ENCODE results near the gene EIF4G3. TPM values are rescaled to one million over a fixed set of nuclear protein-coding genes. Genes with fewer than 3 reads are reported as not detected.
A peak's percentile ranks its signal among the peaks of the same experiment; 100 is the strongest.
"Not testable (repeated sequence)": the region's sequence is repeated elsewhere in the genome, so short reads cannot be mapped to it uniquely, and the experiment has no call there.

The EIF4G3 gene
- total RNA-seq, 1 donor = 23.0 TPM

DNA sequence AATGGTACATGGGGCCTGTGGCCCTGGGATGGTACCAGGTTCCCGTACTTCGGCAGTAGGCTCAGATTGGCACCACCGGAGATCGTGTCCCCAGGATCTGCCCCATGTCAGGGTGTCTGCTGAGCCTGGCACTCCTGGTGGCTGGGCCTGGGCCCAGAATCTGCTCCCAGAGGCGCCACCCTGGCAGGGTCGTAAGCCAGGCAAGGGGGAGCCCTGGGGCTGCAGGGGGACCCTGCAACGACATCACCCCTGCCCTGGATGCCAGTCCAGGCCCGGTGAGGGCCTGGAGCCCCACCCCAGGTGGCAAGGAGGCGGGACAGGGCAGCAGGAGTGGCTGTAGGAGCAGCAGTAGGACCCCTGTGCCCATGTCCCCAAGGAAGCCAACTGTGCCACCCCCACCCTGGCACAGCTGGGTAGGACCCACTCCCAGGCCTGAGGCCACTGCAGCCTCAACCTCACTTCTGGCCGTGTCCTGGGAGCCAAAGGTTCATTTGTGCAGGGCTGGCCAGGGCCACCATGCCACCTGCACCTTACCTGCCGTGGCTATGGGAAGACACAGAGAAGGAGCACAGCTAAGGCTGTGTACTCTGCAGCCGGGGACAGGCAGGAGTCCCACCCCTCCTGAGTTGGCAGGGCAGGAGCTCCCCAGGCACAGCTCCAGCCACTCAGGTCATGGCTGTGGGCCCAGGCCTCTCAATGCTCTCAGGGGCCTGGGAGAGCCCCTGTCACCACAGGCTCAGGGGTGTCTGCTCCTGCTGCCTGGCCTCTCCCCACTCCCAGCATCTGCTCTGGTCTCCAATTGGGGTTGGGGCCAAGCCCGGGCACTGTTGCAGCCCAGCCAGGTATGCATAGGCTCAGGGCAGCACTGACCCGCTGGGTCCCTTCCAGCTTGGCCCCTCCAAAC, 141.7 kb downstream of the EIF4G3 start:
- no peak overlapping the region for H3K4me3 ChIP-seq (ENCODE audit: low read length)
- H3K9me3 ChIP-seq (ENCODE audit: low read depth, low read length) = no peaks in the 10 kb centered on the region
- no peaks in the 10 kb centered on the region for H3K27me3 ChIP-seq (ENCODE audit: insufficient read depth, low read length)
- no peaks in the 10 kb centered on the region for H3K4me1 ChIP-seq (ENCODE audit: insufficient read depth, low read length)

- H3K27me3 ChIP-seq (ENCODE audit: insufficient read depth, low read length) = no peaks in the 10 kb centered on the region
- no peak overlapping the region for H3K4me3 ChIP-seq (ENCODE audit: low read length)
- no peaks in the 10 kb centered on the region for H3K9me3 ChIP-seq (ENCODE audit: low read depth, low read length)
- H3K4me1 ChIP-seq (ENCODE audit: insufficient read depth, low read length) = no peaks in the 10 kb centered on the region
Measured at GRCh38 chr1:21032741-21033140, 144.0 kb downstream of the EIF4G3 start.

DNA sequence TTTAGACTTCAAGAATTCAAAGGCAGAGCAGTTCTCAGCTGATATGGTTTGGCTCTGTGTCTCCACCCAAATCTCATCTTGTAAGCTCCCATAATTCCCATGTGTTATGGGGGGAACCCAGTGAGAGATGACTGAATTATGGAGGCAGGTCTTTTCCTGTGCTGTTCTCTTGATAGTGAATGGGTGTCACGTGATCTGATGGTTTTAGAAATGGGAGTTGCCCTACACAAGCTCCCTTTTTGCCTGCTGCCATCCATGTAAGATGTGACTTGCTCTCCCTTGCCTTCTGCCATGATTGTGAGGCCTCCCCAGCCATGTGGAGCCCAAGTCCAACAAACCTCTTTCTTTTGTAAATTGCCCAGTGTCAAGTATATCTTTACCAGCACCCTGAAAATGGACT, 146.5 kb downstream of the EIF4G3 start:
- H3K27me3 ChIP-seq (ENCODE audit: insufficient read depth, low read length) = no peaks in the 10 kb centered on the region
- no peaks in the 10 kb centered on the region for H3K4me1 ChIP-seq (ENCODE audit: insufficient read depth, low read length)

DNA sequence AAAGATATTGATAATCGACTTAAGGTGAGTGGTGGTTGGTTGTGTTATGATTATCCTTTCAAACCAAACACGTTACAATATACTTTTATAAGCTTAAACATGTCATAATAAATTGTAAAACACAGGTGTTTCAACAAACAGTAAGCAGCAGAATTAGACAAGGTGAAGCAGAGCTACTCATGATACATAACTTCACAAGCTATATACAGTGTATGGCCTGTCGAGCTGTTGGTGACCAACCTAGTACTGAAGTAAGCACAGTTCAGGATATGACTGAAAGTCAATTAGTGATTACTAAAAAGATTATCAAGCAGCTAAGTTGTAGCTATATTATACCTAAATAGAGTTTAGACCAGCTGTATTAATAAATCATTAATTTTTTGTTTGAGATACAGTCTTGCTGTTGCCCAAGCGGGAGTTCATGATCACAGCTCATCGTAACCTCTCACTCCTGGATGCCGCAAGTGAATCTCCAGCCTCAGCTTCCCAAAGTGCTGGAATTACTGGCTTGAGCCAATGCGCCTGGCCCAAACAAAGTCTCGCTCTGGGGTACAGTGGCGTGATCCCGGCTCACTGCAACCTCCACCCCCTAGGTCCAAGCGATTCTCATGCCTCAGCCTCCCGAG, 148.1 kb downstream of the EIF4G3 start:
- Histone ChIP-seq H3K4me1 (ENCODE audit: insufficient read depth, low read length) (no peaks in the 10 kb centered on the region), H3K27me3 (ENCODE audit: insufficient read depth, low read length) (no peaks in the 10 kb centered on the region), H3K4me3 (ENCODE audit: low read length) (no peak overlapping the region), H3K9me3 (ENCODE audit: low read depth, low read length) (no peaks in the 10 kb centered on the region)

More for the DNA sequence above, 146.5 kb downstream of the EIF4G3 start:
- Histone ChIP-seq H3K9me3 (ENCODE audit: low read depth, low read length) (no peaks in the 10 kb centered on the region), H3K4me3 (ENCODE audit: low read length) (no peak overlapping the region)

DNA sequence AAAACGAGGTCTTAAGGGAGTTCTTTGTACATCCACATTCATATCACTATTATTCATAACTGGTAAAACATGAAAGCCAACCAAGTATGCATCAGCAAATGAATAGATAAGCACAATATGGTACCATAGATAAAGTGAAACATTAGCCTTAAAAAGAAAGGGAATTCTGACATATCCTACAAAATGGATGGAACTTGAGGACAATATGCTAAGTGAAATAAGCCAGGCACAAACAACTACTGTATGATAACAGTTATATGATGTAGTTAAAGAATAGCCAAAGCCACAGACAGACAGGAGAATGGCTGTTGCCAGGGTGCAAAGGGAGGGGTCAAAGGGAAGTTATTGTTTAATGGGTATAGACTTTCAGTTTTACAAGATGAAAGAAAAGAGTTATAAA, 148.9 kb downstream of the EIF4G3 start:
- Histone ChIP-seq H3K27me3 (ENCODE audit: insufficient read depth, low read length) (no peaks in the 10 kb centered on the region), H3K4me3 (ENCODE audit: low read length) (no peak overlapping the region), H3K9me3 (ENCODE audit: low read depth, low read length) (no peaks in the 10 kb centered on the region), H3K4me1 (ENCODE audit: insufficient read depth, low read length) (no peaks in the 10 kb centered on the region)

- no peaks in the 10 kb centered on the region for H3K27me3 ChIP-seq (ENCODE audit: insufficient read depth, low read length)
- H3K9me3 ChIP-seq (ENCODE audit: low read depth, low read length) = no peaks in the 10 kb centered on the region
Measured at GRCh38 chr1:21024918-21025317, 151.8 kb downstream of the EIF4G3 start.

GRCh38 chr1:21024136-21024896, 152.4 kb downstream of the EIF4G3 start:
- H3K4me3 ChIP-seq (ENCODE audit: low read length); H3K27me3 ChIP-seq (ENCODE audit: insufficient read depth, low read length); H3K9me3 ChIP-seq (ENCODE audit: low read depth, low read length): not testable (repeated sequence)
- peaks cover 13% of the 10 kb centered on the region for H3K4me1 ChIP-seq (ENCODE audit: insufficient read depth, low read length)

More at GRCh38 chr1:21024918-21025317, 151.8 kb downstream of the EIF4G3 start:
- Histone ChIP-seq H3K4me3 (ENCODE audit: low read length) (no peak overlapping the region), H3K4me1 (ENCODE audit: insufficient read depth, low read length) (peaks cover 13% of the 10 kb centered on the region)

DNA sequence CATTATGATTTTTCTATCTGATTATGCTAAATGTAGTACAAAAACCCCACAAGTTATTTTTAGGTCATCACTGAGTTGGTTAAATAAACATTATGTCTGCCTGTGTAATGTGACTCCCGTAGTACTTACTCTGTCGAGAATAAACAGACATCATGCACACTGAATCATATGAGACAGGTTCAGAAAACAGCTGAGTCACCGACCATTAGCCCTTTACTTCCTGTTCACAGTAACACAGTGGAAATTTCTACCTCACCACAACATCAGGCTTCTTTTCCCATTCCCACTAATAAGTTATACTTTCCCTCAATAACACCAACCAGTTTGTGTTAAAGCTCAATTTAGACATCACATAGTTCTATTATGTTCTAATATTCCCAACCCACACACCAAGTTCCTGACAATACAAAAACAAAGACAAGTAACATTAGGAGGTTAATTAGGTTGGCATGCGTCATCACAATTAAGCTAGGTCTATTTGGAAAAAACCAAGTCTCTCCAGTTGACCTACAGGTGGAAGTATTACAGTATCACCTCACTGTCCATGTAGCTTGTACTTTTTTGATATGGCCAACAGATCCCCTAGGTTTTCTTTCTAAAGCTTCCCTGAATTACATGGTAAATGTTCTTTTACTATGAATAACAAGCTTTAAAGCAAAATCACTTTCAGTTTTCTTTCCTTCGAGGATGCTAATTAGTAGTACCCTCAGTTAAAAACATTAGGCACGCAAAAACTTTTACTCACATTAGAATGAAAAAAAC, 154.2 kb downstream of the EIF4G3 start:
- H3K27me3 ChIP-seq (ENCODE audit: insufficient read depth, low read length) = no peaks in the 10 kb centered on the region
- peak overlapping the region; percentile 1 for H3K4me3 ChIP-seq (ENCODE audit: low read length)
- peaks cover 13% of the 10 kb centered on the region for H3K4me1 ChIP-seq (ENCODE audit: insufficient read depth, low read length)
- H3K9me3 ChIP-seq (ENCODE audit: low read depth, low read length) = no peaks in the 10 kb centered on the region

- H3K9me3 ChIP-seq (ENCODE audit: low read depth, low read length) = no peaks in the 10 kb centered on the region
- H3K27me3 ChIP-seq (ENCODE audit: insufficient read depth, low read length) = no peaks in the 10 kb centered on the region
- H3K4me3 ChIP-seq (ENCODE audit: low read length) = no peak overlapping the region
- H3K4me1 ChIP-seq (ENCODE audit: insufficient read depth, low read length) = peaks cover 13% of the 10 kb centered on the region
Measured at GRCh38 chr1:21021311-21021710, 155.4 kb downstream of the EIF4G3 start.

- Histone ChIP-seq H3K27me3 (ENCODE audit: insufficient read depth, low read length) (no peaks in the 10 kb centered on the region), H3K4me3 (ENCODE audit: low read length) (no peak overlapping the region), H3K9me3 (ENCODE audit: low read depth, low read length) (no peaks in the 10 kb centered on the region), H3K4me1 (ENCODE audit: insufficient read depth, low read length) (peaks cover 13% of the 10 kb centered on the region)
Measured at GRCh38 chr1:21020151-21020550, 156.5 kb downstream of the EIF4G3 start.

DNA sequence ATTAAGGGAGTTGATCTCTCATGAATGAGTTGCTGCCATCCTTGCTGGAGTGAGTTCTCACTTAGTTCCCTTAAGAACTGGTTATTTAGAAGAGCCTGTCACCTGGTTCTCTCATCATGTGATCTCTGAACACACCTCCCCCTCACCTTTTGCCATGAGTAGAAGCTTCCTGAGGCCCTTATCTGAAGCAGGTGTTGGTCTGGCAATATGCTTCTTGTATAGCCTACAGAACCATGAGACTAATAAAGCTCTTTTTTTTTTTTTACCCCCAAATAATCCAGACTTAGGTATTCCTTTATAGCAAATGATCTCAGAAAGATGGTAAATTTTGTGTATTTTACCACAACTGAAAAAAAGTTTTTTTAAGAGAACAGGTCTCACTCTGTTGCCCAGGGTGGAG, 158.0 kb downstream of the EIF4G3 start:
- Histone ChIP-seq H3K9me3 (ENCODE audit: low read depth, low read length) (no peaks in the 10 kb centered on the region), H3K4me3 (ENCODE audit: low read length) (no peak overlapping the region), H3K27me3 (ENCODE audit: insufficient read depth, low read length) (no peaks in the 10 kb centered on the region), H3K4me1 (ENCODE audit: insufficient read depth, low read length) (peaks cover 13% of the 10 kb centered on the region)

- no peaks in the 10 kb centered on the region for H3K4me1 ChIP-seq (ENCODE audit: insufficient read depth, low read length)
- H3K4me3 ChIP-seq (ENCODE audit: low read length) = no peak overlapping the region
- H3K9me3 ChIP-seq (ENCODE audit: low read depth, low read length) = no peaks in the 10 kb centered on the region
- no peaks in the 10 kb centered on the region for H3K27me3 ChIP-seq (ENCODE audit: insufficient read depth, low read length)
Measured at GRCh38 chr1:21013510-21013909, 163.2 kb downstream of the EIF4G3 start.

GRCh38 chr1:21012937-21013336, 163.8 kb downstream of the EIF4G3 start:
- H3K27me3 ChIP-seq (ENCODE audit: insufficient read depth, low read length) = no peaks in the 10 kb centered on the region
- no peaks in the 10 kb centered on the region for H3K9me3 ChIP-seq (ENCODE audit: low read depth, low read length)
- no peaks in the 10 kb centered on the region for H3K4me1 ChIP-seq (ENCODE audit: insufficient read depth, low read length)
- H3K4me3 ChIP-seq (ENCODE audit: low read length) = no peak overlapping the region

GRCh38 chr1:21007876-21008275, 168.8 kb downstream of the EIF4G3 start:
- H3K4me3 ChIP-seq (ENCODE audit: low read length) = no peak overlapping the region
- H3K4me1 ChIP-seq (ENCODE audit: insufficient read depth, low read length) = no peaks in the 10 kb centered on the region
- no peaks in the 10 kb centered on the region for H3K9me3 ChIP-seq (ENCODE audit: low read depth, low read length)
- no peaks in the 10 kb centered on the region for H3K27me3 ChIP-seq (ENCODE audit: insufficient read depth, low read length)

Measured in mononuclear cell (primary cell).